Activated CD8-positive, alpha-beta memory T cell treated with anti-CD3 and anti-CD28 coated beads for 1 hour (primary cell): ENCODE results near the gene AMPH.
A peak's percentile ranks its signal among the peaks of the same experiment; 100 is the strongest.
"Not testable (repeated sequence)": the region's sequence is repeated elsewhere in the genome, so short reads cannot be mapped to it uniquely, and the experiment has no call there.

Source experiments
- DNase-seq, 2 donors: peaks; one replicate each; pipeline ENCODE4 v3.0.0-alpha.2; 2020; ENCODE audit warnings: low read depth in 1 of 2; ENCODE audit errors: extremely low read depth in 1 of 2

The AMPH gene

GRCh38 chr7:38359071-38359601 is 272.0 kb downstream of the AMPH start:
- DNase-seq = peak in 1 of 2 donors; percentile 60

GRCh38 chr7:38358273-38358831 is 272.8 kb downstream of the AMPH start:
- not testable (repeated sequence) for DNase-seq

GRCh38 chr7:38354271-38354851 is 276.8 kb downstream of the AMPH start:
- DNase-seq = peak in 1 of 2 donors; percentile 54

GRCh38 chr7:38353431-38353881 is 277.7 kb downstream of the AMPH start:
- not testable (repeated sequence) for DNase-seq

GRCh38 chr7:38351601-38352000 is 279.6 kb downstream of the AMPH start:
- DNase-seq = no peak

GRCh38 chr7:38350777-38351176 is 280.4 kb downstream of the AMPH start:
- not testable (repeated sequence) for DNase-seq

GRCh38 chr7:38349869-38350583 is 281.1 kb downstream of the AMPH start:
- DNase-seq = not testable (repeated sequence)

GRCh38 chr7:38349126-38349795 is 281.9 kb downstream of the AMPH start:
- DNase-seq = not testable (repeated sequence)

GRCh38 chr7:38345299-38346172 is 285.6 kb downstream of the AMPH start:
- DNase-seq = not testable (repeated sequence)

- DNase-seq = not testable (repeated sequence)
Observed at GRCh38 chr7:38344741-38345140, 286.4 kb downstream of the AMPH start.

GRCh38 chr7:38342135-38342534 is 289.0 kb downstream of the AMPH start:
- DNase-seq = not testable (repeated sequence)

GRCh38 chr7:38341172-38341705 is 289.9 kb downstream of the AMPH start:
- not testable (repeated sequence) for DNase-seq

GRCh38 chr7:38339953-38340819 is 291.0 kb downstream of the AMPH start:
- no peak for DNase-seq

GRCh38 chr7:38336148-38336515 is 295.0 kb downstream of the AMPH start:
- not testable (repeated sequence) for DNase-seq

- peak; percentile 63 to 65 for DNase-seq
Observed at GRCh38 chr7:38335492-38336147, 295.6 kb downstream of the AMPH start.

- DNase-seq = no peak
Observed at GRCh38 chr7:38335128-38335491, 296.1 kb downstream of the AMPH start.

GRCh38 chr7:38334163-38334562 is 297.0 kb downstream of the AMPH start:
- DNase-seq = no peak
